D721Med (cell line): ENCODE measurements around the gene HOXC13.

ENCODE experiments used
- DNase-seq: peaks from one replicate; pipeline ENCODE4 v3.0.0; 2011; ENCODE audit warnings: low spot score; ENCODE audit not compliant: insufficient read length
- FAIRE-seq: peaks from 2 replicates; lab custom pipeline; 2011; peaks lifted over from hg19 to GRCh38; lab: Jason Lieb, UNC
- TF ChIP-seq, protein P1 (sequence below): IDR thresholded peaks from 2 replicates; pipeline ENCODE4 v1.5.1; 2012; ENCODE audit warnings: mild to moderate bottlenecking, control low read depth; ENCODE audit not compliant: insufficient read depth; ENCODE audit errors: missing control alignments

HOXC13 gene

GRCh38 chr12:53981634-53982565 is 43.3 kb downstream of the HOXC13 start:
- TF ChIP-seq, protein P1, sequence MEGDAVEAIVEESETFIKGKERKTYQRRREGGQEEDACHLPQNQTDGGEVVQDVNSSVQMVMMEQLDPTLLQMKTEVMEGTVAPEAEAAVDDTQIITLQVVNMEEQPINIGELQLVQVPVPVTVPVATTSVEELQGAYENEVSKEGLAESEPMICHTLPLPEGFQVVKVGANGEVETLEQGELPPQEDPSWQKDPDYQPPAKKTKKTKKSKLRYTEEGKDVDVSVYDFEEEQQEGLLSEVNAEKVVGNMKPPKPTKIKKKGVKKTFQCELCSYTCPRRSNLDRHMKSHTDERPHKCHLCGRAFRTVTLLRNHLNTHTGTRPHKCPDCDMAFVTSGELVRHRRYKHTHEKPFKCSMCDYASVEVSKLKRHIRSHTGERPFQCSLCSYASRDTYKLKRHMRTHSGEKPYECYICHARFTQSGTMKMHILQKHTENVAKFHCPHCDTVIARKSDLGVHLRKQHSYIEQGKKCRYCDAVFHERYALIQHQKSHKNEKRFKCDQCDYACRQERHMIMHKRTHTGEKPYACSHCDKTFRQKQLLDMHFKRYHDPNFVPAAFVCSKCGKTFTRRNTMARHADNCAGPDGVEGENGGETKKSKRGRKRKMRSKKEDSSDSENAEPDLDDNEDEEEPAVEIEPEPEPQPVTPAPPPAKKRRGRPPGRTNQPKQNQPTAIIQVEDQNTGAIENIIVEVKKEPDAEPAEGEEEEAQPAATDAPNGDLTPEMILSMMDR: no peak
- FAIRE-seq: no peak
- DNase-seq: no peak

- TF ChIP-seq, protein P1: no peak
- no peak for DNase-seq
- FAIRE-seq: no peak
Observed at GRCh38 chr12:53982648-53983567, 44.3 kb downstream of the HOXC13 start.

DNA sequence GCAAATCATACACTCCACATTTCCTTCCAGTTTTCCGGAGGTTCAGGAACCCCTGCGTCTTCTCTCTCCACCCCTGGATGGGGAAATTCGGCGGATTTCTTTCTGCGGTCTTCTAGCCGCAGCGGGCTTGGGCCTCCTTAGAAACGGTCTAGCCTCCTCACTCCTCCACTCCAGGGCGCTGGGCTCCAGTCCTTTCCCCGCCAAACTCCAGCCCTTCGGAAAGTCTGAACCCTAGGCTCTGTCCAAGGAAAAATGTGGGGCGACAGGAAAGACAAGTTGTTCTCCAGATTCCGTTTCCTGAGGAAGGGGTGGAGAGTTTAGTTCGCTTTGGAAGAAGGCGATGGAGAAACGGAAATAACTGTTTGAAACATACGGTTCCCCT is 44.9 kb downstream of the HOXC13 start:
- FAIRE-seq: no peak
- no peak for DNase-seq
- TF ChIP-seq, protein P1: no peak

- TF ChIP-seq, protein P1: no peak
- FAIRE-seq (no peak), DNase-seq (no peak)
Observed at GRCh38 chr12:53983950-53984572, 45.4 kb downstream of the HOXC13 start.

- DNase-seq (peak; percentile 86), FAIRE-seq (no peak)
- TF ChIP-seq, protein P1: peak; percentile 70
Observed at GRCh38 chr12:53984901-53985691, 46.5 kb downstream of the HOXC13 start, which contains the start of gene HOXC10. Gene HOXC10, plus strand, starts transcription at chr12:53985146. Its CDS starts 114 bp downstream, at chr12:53985260.

DNA sequence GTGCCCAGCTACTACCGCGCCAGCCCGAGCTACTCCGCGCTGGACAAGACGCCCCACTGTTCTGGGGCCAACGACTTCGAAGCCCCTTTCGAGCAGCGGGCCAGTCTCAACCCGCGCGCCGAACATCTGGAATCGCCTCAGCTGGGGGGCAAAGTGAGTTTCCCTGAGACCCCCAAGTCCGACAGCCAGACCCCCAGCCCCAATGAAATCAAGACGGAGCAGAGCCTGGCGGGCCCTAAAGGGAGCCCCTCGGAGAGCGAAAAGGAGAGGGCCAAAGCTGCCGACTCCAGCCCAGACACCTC is 47.0 kb downstream of the HOXC13 start:
- no peak for DNase-seq

More for the DNA sequence above, 47.0 kb downstream of the HOXC13 start:
- TF ChIP-seq, protein P1: no peak
- FAIRE-seq: no peak
